ENCODE results near the gene MAPK9.

MAPK9 gene

DNA sequence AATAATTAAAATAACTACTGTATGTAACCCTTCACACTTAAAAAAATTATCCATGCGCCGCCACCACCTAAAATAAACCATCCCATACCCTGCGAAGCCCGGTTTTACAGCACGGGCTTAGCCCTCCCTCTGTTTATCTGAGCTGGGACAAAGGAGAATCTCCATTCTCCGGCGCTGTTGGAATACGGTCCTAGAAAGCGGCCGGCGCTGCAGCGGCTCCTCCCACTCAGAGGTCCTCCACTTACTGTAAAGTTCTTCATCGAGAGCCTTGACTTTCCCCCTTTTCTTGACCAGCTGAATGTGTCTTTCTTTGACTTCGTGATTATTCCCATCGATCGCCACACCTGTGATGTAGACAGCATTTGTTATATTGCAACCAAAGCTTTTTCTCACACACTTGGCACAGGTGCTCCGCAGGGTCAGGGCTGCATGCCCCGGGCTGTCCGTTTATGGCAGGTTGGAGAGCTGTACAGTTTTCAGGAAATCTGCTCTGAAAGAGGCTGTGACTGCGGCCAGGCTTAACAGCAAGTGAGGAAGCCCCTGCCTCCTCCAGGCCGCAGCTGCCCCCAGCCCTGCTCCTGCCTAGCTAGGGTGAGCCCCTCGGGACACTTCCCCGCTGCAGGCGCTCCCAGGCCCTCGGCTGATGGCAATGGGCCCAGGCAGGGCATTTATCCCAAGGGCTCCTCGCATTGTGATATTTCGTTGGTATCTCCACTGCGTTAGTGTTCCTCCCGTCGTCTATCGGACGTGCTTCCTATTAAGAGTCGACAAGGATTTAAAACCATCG lies 44.5 kb upstream of the MAPK9 start:
- TF ChIP-seq, protein P1, sequence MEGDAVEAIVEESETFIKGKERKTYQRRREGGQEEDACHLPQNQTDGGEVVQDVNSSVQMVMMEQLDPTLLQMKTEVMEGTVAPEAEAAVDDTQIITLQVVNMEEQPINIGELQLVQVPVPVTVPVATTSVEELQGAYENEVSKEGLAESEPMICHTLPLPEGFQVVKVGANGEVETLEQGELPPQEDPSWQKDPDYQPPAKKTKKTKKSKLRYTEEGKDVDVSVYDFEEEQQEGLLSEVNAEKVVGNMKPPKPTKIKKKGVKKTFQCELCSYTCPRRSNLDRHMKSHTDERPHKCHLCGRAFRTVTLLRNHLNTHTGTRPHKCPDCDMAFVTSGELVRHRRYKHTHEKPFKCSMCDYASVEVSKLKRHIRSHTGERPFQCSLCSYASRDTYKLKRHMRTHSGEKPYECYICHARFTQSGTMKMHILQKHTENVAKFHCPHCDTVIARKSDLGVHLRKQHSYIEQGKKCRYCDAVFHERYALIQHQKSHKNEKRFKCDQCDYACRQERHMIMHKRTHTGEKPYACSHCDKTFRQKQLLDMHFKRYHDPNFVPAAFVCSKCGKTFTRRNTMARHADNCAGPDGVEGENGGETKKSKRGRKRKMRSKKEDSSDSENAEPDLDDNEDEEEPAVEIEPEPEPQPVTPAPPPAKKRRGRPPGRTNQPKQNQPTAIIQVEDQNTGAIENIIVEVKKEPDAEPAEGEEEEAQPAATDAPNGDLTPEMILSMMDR (IDR thresholded peaks at IDR 0.05; ENCODE audit: insufficient read depth, low read length, poor library complexity, severe bottlenecking), result no peak
- no peak for DNase-seq (ENCODE audit: extremely low read depth, insufficient read length)
- no peaks in the 10 kb centered on the region; the same call in none of the 2 replicates for H3K27me3 ChIP-seq (replicated peaks; ENCODE audit: control insufficient read depth, insufficient read depth, low read length)
- H3K4me3 ChIP-seq (replicated peaks; ENCODE audit: low read depth, low read length), result no peak overlapping the region
- H3K36me3 ChIP-seq (ENCODE audit: control insufficient read depth, insufficient read depth, low read length), result no peaks in the 10 kb centered on the region

- no peak for DNase-seq (ENCODE audit: extremely low read depth, insufficient read length)
- Histone ChIP-seq H3K4me3 (replicated peaks; ENCODE audit: low read depth, low read length) (no peak overlapping the region), H3K36me3 (ENCODE audit: control insufficient read depth, insufficient read depth, low read length) (no peaks in the 10 kb centered on the region), H3K27me3 (replicated peaks; ENCODE audit: control insufficient read depth, insufficient read depth, low read length) (no peaks in the 10 kb centered on the region; the same call in none of the 2 replicates)
- TF ChIP-seq, protein P1 (IDR thresholded peaks at IDR 0.05; ENCODE audit: insufficient read depth, low read length, poor library complexity, severe bottlenecking), result no peak
These were observed 43.8 kb upstream of the MAPK9 start for GRCh38 chr5:180335614-180336233.

DNA sequence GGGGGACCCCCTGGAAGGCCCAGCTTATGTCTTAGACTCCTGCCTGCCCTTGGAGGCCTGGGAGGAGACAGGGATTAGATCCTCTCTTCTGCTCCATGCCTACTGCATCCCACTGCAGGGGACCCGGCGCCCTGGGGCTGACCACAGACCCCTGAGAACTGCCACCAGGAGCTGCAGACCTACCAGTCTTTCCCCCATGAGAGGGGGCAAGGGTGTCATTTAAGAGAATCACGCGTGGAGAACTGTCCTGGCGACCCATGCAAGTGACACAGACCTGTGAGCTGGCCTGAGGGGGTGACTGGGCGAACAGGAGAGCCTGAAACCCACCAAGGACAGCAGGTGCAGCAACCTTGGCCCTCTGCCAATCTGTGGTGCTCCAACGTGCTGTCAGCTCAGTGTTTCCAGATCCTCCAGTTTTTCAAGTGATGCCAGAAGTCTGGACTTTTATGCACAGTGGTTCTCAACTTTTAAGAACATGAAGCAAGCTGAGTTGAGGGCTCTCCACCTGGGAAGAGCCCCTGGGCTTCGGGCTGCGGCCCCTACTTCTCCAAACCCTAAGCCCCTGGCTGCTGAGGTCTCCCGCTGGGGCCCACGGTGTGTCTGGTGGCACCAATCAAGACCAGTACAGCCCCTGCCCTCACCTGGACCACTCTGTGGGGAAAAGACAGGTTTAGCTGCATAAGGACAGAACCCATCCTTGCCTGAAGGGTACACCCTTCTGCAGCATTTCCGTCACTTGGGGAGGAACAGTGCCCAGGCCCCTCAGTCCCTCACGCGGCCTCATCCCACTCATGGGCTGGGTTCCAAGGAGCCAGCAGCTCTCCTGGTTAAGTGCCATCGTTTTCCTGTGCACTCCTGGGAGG lies 43.1 kb upstream of the MAPK9 start:
- H3K27me3 ChIP-seq (replicated peaks; ENCODE audit: control insufficient read depth, insufficient read depth, low read length), result no peaks in the 10 kb centered on the region; the same call in none of the 2 replicates
- TF ChIP-seq, protein P1 (IDR thresholded peaks at IDR 0.05; ENCODE audit: insufficient read depth, low read length, poor library complexity, severe bottlenecking), result no peak
- H3K36me3 ChIP-seq (ENCODE audit: control insufficient read depth, insufficient read depth, low read length), result no peaks in the 10 kb centered on the region
- DNase-seq (ENCODE audit: extremely low read depth, insufficient read length), result no peak
- no peak overlapping the region for H3K4me3 ChIP-seq (replicated peaks; ENCODE audit: low read depth, low read length)

GRCh38 chr5:180334176-180334575 lies 42.3 kb upstream of the MAPK9 start:
- Histone ChIP-seq H3K27me3 (replicated peaks; ENCODE audit: control insufficient read depth, insufficient read depth, low read length) (no peaks in the 10 kb centered on the region; the same call in none of the 2 replicates), H3K4me3 (replicated peaks; ENCODE audit: low read depth, low read length) (no peak overlapping the region), H3K36me3 (ENCODE audit: control insufficient read depth, insufficient read depth, low read length) (no peaks in the 10 kb centered on the region)
- TF ChIP-seq, protein P1 (IDR thresholded peaks at IDR 0.05; ENCODE audit: insufficient read depth, low read length, poor library complexity, severe bottlenecking), result no peak
- no peak for DNase-seq (ENCODE audit: extremely low read depth, insufficient read length)

- DNase-seq (ENCODE audit: extremely low read depth, insufficient read length), result no peak
- no peak overlapping the region for H3K4me3 ChIP-seq (replicated peaks; ENCODE audit: low read depth, low read length)
- H3K27me3 ChIP-seq (replicated peaks; ENCODE audit: control insufficient read depth, insufficient read depth, low read length), result no peaks in the 10 kb centered on the region; the same call in none of the 2 replicates
- TF ChIP-seq, protein P1 (IDR thresholded peaks at IDR 0.05; ENCODE audit: insufficient read depth, low read length, poor library complexity, severe bottlenecking), result no peak
- H3K36me3 ChIP-seq (ENCODE audit: control insufficient read depth, insufficient read depth, low read length), result no peaks in the 10 kb centered on the region
These were observed 41.8 kb upstream of the MAPK9 start for GRCh38 chr5:180333661-180334060.

All from GM06990 (cell line).